Stimulated activated CD8-positive, alpha-beta memory T cell treated with anti-CD3 and anti-CD28 coated beads, Interleukin-15, amount 100 ng/mL, for 24 hours (primary cell): ENCODE results near the gene WFDC13.
"Not testable (repeated sequence)": the region's sequence is repeated elsewhere in the genome, so short reads cannot be mapped to it uniquely, and the experiment has no call there.

Source experiments
- DNase-seq: peaks from one replicate; pipeline ENCODE4 v3.0.0-alpha.2; 2020; ENCODE audit warnings: low read depth

WFDC13 gene

DNA sequence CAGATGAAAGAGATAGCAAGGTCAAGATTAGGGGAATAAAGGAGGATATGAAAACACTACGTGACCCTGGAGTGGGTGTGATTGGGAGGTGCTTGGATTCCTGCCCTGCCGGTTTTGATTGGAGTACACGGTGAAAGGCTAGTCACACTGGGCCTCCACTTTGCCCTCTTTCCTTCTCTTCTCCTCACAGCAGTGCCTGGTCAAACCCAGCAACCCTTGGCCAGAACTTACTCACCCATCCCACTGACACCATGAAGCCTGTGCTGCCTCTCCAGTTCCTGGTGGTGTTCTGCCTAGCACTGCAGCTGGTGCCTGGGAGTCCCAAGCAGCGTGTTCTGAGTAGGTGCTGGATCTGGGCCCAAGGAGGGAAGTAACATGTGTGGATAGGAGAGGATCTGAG lies at the start of gene WFDC13:
WFDC13 (plus strand) TSS at position 166 of the 400 bp plus-strand sequence; CDS start at position 252, 86 bp downstream.
- DNase-seq = no peak

DNA sequence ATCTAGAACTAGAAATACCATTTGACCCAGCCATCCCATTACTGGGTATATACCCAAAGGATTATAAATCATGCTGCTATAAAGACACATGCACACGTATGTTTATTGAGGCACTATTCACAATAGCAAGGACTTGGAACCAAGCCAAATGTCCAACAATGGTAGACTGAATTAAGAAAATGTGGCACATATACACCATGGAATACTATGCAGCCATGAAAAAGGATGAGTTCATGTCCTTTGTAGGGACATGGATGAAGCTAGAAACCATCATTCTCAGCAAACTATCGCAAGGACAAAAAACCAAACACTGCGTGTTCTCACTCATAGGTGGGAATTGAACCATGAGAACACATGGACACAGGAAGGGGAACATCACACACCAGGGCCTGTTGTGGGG lies 44.8 kb upstream of the WFDC13 start:
- not testable (repeated sequence) for DNase-seq

- DNase-seq = no peak
Measured at GRCh38 chr20:45670139-45670538, 31.7 kb upstream of the WFDC13 start, which contains the start of gene WFDC11. WFDC11 (minus strand) TSS chr20:45670239; CDS start chr20:45650600, 19,639 bp downstream.

DNA sequence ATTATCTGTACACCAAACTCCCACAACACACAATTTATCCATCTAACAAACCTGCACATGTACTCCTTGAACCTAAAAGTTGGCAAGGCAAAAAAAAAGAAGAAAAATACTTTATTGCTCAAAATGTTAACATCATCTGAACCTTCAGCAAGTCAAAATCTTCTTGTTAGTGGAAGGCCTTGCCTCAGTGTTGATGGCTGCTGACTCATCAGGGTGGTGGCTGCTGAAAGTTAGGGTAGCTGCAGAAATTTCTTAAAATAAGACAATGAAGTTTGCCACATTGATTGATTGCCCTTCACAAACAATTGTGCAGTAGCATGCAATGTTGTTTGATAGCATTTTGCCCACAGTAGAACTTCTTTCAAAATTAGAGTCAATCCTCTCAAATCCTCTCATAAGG lies 29.1 kb upstream of the WFDC13 start:
- DNase-seq = no peak

DNA sequence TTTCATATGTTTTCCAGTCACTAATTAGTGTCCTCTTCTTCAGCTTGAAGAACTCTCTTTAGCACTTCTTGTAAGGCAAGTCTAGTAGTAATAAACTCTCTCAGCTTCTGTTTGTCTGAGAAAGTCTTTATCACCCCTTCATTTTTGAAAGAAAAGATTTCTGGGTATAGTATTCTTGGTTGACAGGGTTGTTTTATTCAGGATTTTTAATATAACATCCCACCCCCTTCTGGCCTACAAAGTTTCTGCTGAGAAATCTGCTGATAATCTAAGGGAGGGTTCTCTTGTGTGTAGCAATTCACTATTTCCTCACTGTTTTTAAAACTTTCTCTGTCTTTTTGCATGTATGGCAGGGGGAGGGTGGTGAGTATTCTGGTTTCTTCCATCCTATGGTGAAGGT lies 22.2 kb upstream of the WFDC13 start:
- no peak for DNase-seq

DNA sequence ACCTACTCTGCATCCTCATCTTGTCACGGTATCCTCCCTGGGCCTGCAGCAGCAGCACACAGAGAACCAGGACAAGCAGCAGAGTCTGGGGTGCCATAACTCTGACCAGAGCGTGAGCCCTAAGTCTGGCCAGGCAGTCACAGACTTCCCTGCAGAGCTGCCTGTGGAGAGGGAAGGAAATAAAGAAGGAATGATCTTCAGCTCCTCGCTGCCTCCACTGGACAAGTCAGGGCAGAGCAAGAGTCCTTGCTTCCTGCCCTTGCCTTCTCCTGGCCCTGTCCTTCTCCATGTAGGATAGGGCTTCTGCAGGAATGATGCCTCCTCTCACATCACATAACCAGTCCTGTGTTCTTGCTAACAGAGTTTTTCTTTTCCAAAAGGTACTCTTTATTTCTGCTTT lies 15.9 kb upstream of the WFDC13 start:
- no peak for DNase-seq

DNA sequence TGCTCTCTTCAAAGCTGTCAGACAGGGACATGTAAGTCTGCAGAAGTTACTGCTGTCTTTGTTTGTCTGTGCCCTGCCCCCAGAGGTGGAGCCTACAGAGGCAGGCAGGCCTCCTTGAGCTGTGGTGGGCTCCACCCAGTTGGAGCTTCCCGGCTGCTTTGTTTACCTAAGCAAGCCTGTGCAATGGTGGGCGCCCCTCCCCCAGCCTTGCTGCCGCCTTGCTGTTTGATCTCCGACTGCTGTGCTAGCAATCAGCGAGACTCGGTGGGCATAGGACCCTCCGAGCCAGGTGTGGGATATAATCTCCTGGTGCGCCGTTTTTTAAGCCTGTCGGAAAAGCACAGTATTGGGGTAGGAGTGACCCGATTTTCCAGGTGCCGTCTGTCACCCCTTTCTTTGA lies 8.5 kb upstream of the WFDC13 start:
- DNase-seq = not testable (repeated sequence)

DNA sequence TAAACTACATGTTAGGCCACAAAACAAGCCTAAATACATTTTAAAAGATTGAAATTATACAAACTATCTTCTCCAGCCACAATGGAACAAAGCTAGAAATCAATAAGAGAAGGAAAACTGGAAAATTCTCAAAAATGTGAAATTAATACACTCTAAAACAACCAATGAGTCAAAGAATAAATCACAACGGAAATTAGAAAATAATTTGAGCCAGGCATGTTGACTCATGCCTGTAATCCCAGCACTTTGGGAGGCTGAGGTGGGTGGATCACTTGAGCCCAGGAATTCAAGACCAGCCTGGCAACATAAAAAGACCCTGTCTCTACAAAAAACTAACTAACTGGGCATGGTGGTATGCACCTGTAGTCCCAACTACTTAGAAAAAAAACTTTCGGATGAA lies 6.3 kb upstream of the WFDC13 start:
- no peak for DNase-seq

GRCh38 chr20:45701104-45701503 lies 734 bp upstream of the WFDC13 start:
- DNase-seq = no peak

DNA sequence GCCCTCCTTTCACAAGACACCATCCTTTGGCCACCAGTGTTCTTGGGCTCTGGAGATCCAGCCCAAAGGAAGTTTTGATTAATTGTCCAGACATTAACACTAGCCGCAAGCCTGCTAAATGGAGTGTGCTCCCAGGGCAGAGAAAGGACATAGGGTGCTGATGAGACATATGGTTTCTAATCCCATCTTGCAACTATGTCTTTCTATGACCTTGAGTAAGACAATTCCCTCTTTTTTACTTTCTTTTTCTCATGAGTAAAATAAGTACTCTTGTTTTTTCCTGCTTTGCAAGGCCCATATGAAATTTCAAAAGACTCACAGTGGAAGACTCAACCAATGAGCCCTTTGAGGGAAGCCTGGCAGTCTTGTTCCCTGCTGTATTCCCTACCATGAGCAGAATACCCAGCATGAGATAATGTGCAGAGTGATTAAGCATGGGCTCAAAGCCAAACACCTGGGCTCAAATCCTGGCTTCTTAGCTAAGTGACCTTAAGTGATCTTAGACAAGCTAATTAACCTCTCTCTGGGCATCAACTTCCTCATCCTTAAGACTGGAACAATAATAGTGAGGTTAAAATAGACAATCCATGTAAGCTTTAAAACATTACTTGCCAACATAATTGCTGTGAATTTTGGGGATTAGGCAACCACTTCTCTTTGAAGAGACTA lies 3.3 kb downstream of the WFDC13 start, which contains the start of gene WFDC10B:
WFDC10B (minus strand) TSS at position 51 of the 669 bp plus-strand sequence. CDS start 19,027 bp downstream, outside the sequence.
- DNase-seq = no peak

- not testable (repeated sequence) for DNase-seq
Measured at GRCh38 chr20:45716141-45716688, 14.4 kb downstream of the WFDC13 start.

DNA sequence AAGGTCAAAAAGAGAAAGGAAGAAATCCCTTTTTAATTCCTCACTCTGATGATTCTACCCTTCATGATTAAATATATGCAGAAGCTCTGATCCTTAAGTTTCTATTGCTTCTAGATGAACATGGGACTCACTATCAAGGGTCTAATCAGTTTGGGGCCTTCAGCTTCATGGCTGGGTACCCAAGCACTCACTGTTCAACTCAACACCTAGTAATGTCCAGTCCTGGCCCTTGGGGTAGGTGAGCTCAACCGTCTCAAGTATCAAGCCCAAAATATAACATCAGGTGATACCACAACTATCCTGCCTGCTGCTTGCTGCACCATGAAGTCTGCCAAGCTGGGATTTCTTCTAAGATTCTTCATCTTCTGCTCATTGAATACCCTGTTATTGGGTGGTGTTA lies 20.2 kb downstream of the WFDC13 start, which contains the start of gene SPINT4:
SPINT4 (plus strand) TSS at position 301 of the 400 bp plus-strand sequence; CDS start at position 322, 21 bp downstream.
- no peak for DNase-seq

DNA sequence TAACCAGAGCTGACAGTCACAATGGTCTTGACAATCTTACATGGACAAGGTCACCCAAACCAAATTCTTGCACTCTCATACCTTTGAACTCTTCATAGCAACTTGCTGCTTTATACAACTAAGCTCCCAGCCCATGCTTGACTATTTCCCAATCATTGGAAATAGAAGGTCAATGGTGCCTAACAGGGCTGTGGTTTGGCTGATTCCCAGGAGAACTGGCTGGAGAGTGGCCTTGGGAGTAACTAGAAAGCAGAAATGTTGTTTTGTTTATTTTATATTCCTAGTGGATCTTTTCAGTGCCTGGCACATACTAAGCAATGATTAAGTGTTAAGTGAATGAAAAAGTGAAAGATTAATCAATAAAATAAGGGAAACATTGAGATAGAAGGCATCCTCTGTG lies 23.3 kb downstream of the WFDC13 start:
- no peak for DNase-seq

- no peak for DNase-seq
Measured at GRCh38 chr20:45727044-45727443, 25.2 kb downstream of the WFDC13 start.

DNA sequence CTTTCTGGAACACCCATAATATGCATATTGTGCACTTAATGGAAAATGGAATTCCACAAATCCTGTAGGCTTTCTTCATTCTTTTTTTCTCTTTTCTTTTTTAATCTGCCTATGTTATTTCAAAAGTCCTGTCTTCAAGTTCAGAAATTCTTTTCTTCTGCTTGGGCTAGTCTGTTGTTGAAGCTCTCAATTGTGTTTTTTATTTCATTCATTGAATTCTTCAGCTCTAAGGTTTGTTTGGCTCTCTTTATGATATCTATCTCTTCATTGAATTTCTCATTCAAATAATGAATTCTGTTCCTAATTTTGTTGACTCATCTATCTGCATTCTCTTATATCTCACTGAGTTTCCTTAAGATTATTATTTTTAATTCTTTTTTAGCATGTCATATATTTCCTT lies 30.4 kb downstream of the WFDC13 start:
- no peak for DNase-seq

- DNase-seq = no peak
Measured at GRCh38 chr20:45735552-45735951, 33.7 kb downstream of the WFDC13 start.

GRCh38 chr20:45735988-45736387 lies 34.1 kb downstream of the WFDC13 start:
- DNase-seq = no peak

GRCh38 chr20:45742596-45742995 lies 40.8 kb downstream of the WFDC13 start:
- DNase-seq = no peak

- DNase-seq = no peak
Measured at GRCh38 chr20:45745015-45745414, 43.2 kb downstream of the WFDC13 start.

DNA sequence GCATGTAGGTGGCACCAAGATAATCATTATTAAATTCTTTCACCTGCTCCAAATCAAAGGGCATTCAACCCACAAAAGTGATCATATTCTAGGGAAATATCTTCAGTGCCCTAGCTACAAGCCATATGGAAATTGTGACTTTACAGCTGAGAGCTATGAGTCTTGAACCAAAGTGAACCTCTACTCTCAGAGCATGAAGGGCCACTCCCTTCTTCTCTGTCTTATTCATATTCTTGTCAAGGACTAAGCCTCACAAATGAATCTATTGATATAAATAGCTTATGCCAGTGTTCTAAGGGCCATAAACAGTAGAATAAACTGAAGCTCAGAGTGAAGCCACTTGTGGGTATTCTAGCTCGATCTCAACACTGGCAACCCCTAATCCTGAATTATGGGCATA lies 49.9 kb downstream of the WFDC13 start:
- no peak for DNase-seq

- DNase-seq = no peak
Measured at GRCh38 chr20:45752746-45753145, 50.9 kb downstream of the WFDC13 start.

DNA sequence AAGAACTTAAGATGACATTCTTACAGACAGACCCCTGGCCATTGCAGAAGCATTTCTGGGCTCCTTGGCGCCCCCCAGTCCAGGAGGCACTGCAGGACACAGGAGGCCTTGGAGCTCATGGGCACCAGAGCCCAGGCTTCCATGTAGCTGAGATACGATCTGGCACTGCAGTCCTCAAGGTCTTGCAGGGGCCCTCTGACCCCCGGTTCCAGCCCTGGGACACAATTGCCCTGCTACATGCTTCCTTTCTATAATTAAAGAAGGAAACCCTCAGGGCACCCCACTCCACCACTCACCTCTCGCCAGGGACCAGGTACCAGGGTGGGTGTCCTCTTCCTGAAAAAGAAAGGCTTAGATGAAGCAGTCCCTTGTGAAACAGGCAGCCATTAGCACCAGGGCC lies 56.3 kb downstream of the WFDC13 start:
- no peak for DNase-seq
